Mucosa of descending colon (tissue), 3 donors: ENCODE results near the gene CCDC32. TPM values are rescaled to one million over a fixed set of nuclear protein-coding genes. Genes with fewer than 3 reads are reported as not detected.

ENCODE experiments used
- ATAC-seq: fragments of 200-7000 bp; cut with Tn5 transposase; one replicate; pipeline ENCODE4 v1.9.1; 2020; ENCODE audit warnings: mild to moderate bottlenecking, moderate library complexity
- DNase-seq, 3 donors: peaks; one replicate each; pipeline ENCODE4 v3.0.0-alpha.2; 2020
- H3K36me3 ChIP-seq: fragments of 200-600 bp; one replicate; pipeline ENCODE4 v1.8.0; 2021; ENCODE audit warnings: low read depth, mild to moderate bottlenecking
- H3K4me1 ChIP-seq: fragments of 200-600 bp; one replicate; pipeline ENCODE4 v1.8.0; 2021; ENCODE audit warnings: low read depth, mild to moderate bottlenecking
- H3K4me3 ChIP-seq: fragments of 200-600 bp; one replicate; pipeline ENCODE4 v1.8.0; 2021; ENCODE audit warnings: mild to moderate bottlenecking
- H3K9me3 ChIP-seq: fragments of 200-600 bp; one replicate; pipeline ENCODE4 v1.8.0; 2021; ENCODE audit warnings: mild to moderate bottlenecking
- intact Hi-C, 2 donors: fragments of 100-400 bp; cut with DNase I in 1 of 2; cut with micrococcal nuclease in 1 of 2; formaldehyde crosslinking; loops; one replicate each; pipeline versions ENCODE4 v1.11.0 to v1.11.1; 2022; cut with DNase I, micrococcal nuclease
- total RNA-seq, 3 donors: library from RNA; stranded (reverse); fragmentation: NEBNext Ultra II Directional in 2 of 3; extraction: Animal tissue kit (Norgen Biotek cat#: 25700) in 2 of 3; gene quantifications; one replicate each; pipeline versions ENCODE4 v1.2.1 to v1.2.4, GENCODE V29; 2021 to 2023
- TF ChIP-seq, protein P1 (sequence below): fragments of 200-600 bp; IDR thresholded peaks from one replicate; pipeline ENCODE4 v1.8.0; 2022; ENCODE audit warnings: antibody characterized with exemption, mild to moderate bottlenecking
- donor health status: DM: no; HTN: no; CAD: no; lungs with moderate emphysema.
- donor health status: DM: no; HTN: no; CAD: no.
- donor health status: DM: no; HTN: yes; CAD: no.

CCDC32 gene
- total RNA-seq, 3 donors from 2014 or later: 32.6 to 35.0 (median 32.8) TPM

DNA sequence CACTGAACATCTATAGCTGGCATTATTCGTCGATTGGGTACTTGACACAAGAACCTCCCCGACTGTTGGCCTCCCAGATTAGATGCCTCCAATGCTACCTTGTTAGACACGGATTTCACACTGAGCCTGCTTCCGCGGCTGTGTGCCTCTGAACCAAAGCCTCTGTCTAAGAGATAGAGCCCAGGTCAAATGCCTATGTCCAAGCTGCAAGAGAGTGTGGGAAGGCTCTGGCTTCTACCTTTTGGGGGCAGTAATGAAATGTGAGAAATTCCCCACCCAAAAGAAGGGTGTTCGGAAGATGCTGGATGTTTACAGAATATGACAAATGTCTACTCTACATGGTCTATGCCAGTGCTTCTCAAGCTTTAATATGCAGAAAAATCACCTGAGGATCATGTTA is 2.3 kb upstream of the CCDC32 start:
- ATAC-seq (no peak), DNase-seq (no peak)
- TF ChIP-seq, protein P1, sequence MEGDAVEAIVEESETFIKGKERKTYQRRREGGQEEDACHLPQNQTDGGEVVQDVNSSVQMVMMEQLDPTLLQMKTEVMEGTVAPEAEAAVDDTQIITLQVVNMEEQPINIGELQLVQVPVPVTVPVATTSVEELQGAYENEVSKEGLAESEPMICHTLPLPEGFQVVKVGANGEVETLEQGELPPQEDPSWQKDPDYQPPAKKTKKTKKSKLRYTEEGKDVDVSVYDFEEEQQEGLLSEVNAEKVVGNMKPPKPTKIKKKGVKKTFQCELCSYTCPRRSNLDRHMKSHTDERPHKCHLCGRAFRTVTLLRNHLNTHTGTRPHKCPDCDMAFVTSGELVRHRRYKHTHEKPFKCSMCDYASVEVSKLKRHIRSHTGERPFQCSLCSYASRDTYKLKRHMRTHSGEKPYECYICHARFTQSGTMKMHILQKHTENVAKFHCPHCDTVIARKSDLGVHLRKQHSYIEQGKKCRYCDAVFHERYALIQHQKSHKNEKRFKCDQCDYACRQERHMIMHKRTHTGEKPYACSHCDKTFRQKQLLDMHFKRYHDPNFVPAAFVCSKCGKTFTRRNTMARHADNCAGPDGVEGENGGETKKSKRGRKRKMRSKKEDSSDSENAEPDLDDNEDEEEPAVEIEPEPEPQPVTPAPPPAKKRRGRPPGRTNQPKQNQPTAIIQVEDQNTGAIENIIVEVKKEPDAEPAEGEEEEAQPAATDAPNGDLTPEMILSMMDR: no peak
- Histone ChIP-seq H3K9me3 (no peaks in the 10 kb centered on the region), H3K4me3 (no peak overlapping the region), H3K4me1 (peaks cover 19% of the 10 kb centered on the region), H3K36me3 (peaks cover 4% of the 10 kb centered on the region)
- intact Hi-C loops: no loop called here

DNA sequence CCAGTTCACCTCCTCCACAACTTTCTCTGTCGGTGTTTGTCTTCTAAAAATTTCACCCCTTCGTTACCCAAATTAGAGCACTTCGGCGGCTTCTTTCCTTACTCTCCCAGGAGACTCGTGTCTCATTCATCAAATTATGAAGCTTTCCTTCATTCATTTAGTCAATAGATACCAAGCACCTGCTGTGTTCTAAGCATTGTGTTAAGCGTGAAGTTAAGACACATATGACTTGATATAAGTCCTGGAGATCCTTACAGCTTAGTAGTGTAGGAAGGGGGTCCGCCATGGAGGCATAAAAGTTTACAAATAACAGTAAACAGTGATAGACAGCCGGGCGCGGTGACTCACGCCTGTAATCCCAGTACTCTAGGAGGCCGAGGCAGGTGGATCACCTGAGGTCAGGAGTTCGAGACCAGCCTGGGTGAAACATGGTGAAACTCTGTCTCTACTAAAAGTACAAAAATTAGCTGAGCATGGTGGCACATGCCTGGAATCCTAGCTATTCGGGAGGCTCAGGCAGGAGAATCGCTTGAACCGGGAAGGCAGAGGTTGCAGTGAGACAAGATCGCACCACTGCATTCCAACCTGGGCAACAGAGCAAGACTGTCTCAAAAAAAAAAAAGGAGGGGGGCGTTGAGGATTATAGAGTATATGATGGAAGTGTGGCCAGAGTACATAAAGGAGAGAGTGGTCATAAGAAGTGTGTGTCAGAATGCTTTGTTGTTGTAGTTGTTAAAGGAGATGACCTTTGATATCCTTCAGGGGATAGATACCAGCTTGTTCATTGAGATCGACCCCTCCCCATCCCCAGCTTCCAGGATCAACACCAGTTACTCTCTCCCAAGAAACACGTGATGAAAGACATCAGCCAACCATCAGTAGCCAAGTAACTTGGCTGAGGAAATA is 744 bp upstream of the CCDC32 start:
- Histone ChIP-seq H3K4me1 (peaks cover 17% of the 10 kb centered on the region), H3K36me3 (peaks cover 4% of the 10 kb centered on the region), H3K9me3 (no peaks in the 10 kb centered on the region), H3K4me3 (peak overlapping the region; percentile 78)
- ATAC-seq: no peak
- no peak for DNase-seq
- intact Hi-C loops: no loop called here
- TF ChIP-seq, protein P1: no peak

DNA sequence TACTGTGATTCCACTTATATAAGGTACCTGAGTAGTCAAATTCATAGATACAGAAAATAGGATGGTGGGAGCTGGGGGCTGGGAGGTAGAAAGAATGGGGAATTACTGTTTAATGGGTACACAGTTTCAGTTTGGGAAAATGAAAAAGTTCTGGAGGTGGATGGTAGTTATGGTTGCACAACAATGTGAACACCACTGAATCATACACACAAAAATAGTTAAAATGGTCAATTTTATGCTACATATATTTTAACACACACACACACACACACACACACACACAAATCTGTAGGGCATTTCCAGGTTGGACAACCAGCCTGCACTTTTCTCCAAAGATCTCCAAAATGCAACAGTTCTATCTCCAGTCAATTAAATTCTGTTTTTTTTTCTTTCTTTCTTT is 1.4 kb downstream of the CCDC32 start:
- TF ChIP-seq, protein P1: no peak
- intact Hi-C loops: no loop called here
- ATAC-seq: no peak

DNA sequence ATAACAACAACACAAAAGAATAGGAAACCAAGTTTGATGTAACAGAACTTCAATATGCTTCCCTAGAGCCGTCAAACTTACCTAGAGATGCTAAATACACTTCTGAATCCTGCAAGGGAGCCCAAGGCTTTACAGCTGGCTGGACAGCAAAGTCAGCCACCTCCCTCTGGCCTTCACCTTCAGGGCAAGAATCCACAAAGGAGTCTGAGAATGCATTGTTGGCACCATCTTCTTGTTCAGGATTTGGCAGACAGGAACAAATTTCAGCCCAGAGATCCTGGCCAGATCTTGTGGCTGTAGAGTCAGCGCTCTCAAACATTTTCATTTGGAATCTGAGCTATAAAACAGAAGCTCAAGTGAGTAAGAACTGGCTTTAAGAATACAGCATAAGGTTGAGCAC is 2.2 kb downstream of the CCDC32 start:
- intact Hi-C loops: no loop called here
- TF ChIP-seq, protein P1: no peak
- H3K4me1 ChIP-seq: peaks cover 4% of the 10 kb centered on the region
- H3K36me3 ChIP-seq: peaks cover 4% of the 10 kb centered on the region
- H3K4me3 ChIP-seq: no peak overlapping the region
- ATAC-seq (no peak), DNase-seq (no peak)
- no peaks in the 10 kb centered on the region for H3K9me3 ChIP-seq

More for the DNA sequence above, 1.4 kb downstream of the CCDC32 start:
- Histone ChIP-seq H3K4me1 (peaks cover 5% of the 10 kb centered on the region), H3K36me3 (peaks cover 4% of the 10 kb centered on the region), H3K4me3 (no peak overlapping the region), H3K9me3 (no peaks in the 10 kb centered on the region)
- DNase-seq: no peak

DNA sequence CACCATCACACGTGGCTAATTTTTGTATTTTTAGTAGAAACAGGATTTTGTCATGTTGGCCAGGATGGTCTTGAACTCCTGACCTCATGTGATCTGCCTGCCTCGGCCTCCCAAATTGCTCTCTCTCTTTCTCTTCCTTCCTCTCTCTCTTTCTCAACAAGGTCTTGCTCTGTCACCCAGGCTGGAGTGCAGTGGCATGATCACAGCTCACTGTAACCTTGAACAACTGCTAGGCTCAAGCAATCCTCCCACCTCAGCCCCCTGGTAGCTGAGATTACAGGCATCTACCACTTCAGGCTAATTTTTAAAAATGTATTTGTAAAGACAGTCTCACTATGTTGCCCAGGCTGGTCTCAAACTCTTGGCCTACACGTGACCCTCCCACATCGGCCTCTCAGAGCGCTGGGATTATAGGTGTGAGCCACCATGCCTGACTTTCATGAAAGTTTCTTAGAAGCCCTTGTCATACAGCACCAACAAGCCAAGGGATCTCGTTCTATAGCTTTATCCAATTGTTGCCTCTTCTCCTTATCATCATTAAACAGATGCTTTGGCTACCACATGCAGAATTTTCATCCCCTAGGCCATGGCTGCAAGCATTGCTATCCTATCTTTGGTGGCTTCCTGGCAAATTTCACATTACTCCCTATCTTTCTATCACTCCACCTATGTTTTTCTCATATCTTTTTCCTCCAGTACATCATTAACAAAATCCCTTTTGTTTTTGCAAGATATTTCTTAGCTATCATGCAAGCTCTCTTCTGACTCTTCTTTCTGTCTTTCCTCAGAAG is 5.7 kb downstream of the CCDC32 start:
- intact Hi-C loops: no loop called here
- DNase-seq (no peak), ATAC-seq (no peak)
- H3K36me3 ChIP-seq: no peaks in the 10 kb centered on the region
- no peaks in the 10 kb centered on the region for H3K4me1 ChIP-seq
- H3K9me3 ChIP-seq: no peaks in the 10 kb centered on the region
- TF ChIP-seq, protein P1: no peak
- no peak overlapping the region for H3K4me3 ChIP-seq
